ENCODE measurements around the gene KRT36.

KRT36 gene

GRCh38 chr17:41480581-41480980 is 9.1 kb downstream of the KRT36 start:
- Histone ChIP-seq H3K9me3 (ENCODE audit: low read length) (no peaks in the 10 kb centered on the region), H3K9ac (ENCODE audit: low read length) (no peak overlapping the region)

GRCh38 chr17:41480136-41480535 is 9.6 kb downstream of the KRT36 start:
- Histone ChIP-seq H3K27ac (ENCODE audit: low read depth, low read length) (no peak overlapping the region), H3K27me3 (ENCODE audit: control insufficient read depth in 1 of 2, insufficient read depth in 2 of 2, low read length in 2 of 2) (no peaks in the 10 kb centered on the region), H3K4me1 (ENCODE audit: insufficient read depth, low read length) (no peaks in the 10 kb centered on the region), H3K36me3 (ENCODE audit: insufficient read depth, low read length) (no peaks in the 10 kb centered on the region), H3K4me3 (ENCODE audit: low read depth in 1 of 2, low read length in 2 of 2) (no peak overlapping the region), H3K9me3 (ENCODE audit: low read length) (no peaks in the 10 kb centered on the region), H3K9ac (ENCODE audit: low read length) (no peak overlapping the region)

More at GRCh38 chr17:41480581-41480980, 9.1 kb downstream of the KRT36 start:
- Histone ChIP-seq H3K27me3 (ENCODE audit: control insufficient read depth in 1 of 2, insufficient read depth in 2 of 2, low read length in 2 of 2) (no peaks in the 10 kb centered on the region), H3K4me1 (ENCODE audit: insufficient read depth, low read length) (no peaks in the 10 kb centered on the region), H3K27ac (ENCODE audit: low read depth, low read length) (no peak overlapping the region), H3K36me3 (ENCODE audit: insufficient read depth, low read length) (no peaks in the 10 kb centered on the region), H3K4me3 (ENCODE audit: low read depth in 1 of 2, low read length in 2 of 2) (no peak overlapping the region)

DNA sequence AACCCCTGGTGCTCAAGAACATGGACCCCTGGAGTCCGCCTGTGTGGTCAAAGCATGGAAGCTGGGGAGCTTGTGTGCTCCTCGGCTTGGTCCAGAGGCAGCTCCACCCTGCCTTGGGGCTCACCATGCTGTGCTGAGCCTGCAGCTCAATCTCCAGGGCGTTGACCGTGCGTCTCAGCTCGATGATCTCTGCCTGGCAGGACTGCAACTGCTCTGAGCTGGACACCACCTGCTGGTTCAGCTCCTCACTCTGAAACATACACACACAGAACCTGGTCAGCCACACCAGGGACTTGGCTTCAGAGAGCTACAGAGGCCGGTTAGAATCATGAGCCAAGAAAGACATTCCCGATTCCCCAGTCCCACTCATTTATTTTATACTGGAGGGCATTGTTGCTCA is 11.5 kb downstream of the KRT36 start:
- H3K36me3 ChIP-seq (ENCODE audit: insufficient read depth, low read length): no peaks in the 10 kb centered on the region
- H3K27ac ChIP-seq (ENCODE audit: low read depth, low read length): no peak overlapping the region
- H3K4me1 ChIP-seq (ENCODE audit: insufficient read depth, low read length): no peaks in the 10 kb centered on the region
- no peak overlapping the region for H3K4me3 ChIP-seq (ENCODE audit: low read depth in 1 of 2, low read length in 2 of 2)
- H3K9me3 ChIP-seq (ENCODE audit: low read length): no peaks in the 10 kb centered on the region
- H3K9ac ChIP-seq (ENCODE audit: low read length): no peak overlapping the region
- H3K27me3 ChIP-seq (ENCODE audit: control insufficient read depth in 1 of 2, insufficient read depth in 2 of 2, low read length in 2 of 2): no peaks in the 10 kb centered on the region

DNA sequence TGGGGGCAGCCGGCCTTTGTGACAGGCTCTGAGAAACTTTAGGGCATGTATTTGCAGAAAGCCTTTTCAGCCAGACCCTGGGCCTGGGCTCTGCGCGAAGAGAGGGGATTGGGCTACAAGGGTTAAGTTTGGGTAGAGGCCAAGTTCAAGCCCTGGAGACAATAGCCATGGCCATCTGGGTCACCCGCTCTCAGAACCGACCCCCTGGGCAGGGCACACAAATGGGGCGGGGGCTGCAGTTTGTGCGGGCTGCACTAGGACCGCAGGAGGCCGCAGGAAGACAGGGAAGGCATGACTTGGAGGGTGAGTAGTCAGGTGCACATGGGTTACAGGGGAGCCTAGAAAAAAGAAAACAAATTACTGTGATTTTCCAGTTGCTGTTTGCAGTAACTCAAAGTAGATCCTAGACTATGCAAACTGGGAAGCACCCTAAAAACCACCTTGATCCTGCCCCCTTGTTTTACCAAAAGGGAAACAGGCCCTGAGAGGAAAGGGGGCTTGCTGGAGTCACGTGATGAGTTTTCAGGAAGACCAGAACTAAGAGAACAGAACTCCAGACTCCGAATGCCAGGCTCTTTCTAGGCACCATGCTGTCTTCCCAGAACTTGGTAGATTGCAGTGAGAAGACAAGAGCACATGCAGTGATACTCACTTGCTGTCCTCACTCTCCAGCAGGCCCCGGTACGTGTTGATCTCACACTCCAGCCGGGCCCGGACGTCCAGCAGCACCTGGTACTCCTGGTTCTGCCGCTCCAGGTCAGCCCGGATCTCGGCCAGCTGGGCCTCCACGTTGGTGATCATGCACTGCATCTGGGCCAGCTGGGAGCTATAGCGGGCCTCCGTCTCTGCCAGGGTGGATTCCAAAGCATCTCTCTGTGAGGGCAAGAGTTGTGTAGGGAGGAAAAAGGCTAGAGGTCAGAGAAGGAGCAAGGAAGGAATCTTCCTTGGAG is 12.6 kb downstream of the KRT36 start:
- Histone ChIP-seq H3K4me3 (ENCODE audit: low read depth in 1 of 2, low read length in 2 of 2) (no peak overlapping the region), H3K27me3 (ENCODE audit: control insufficient read depth in 1 of 2, insufficient read depth in 2 of 2, low read length in 2 of 2) (no peaks in the 10 kb centered on the region), H3K9ac (ENCODE audit: low read length) (no peak overlapping the region), H3K4me1 (ENCODE audit: insufficient read depth, low read length) (no peaks in the 10 kb centered on the region), H3K36me3 (ENCODE audit: insufficient read depth, low read length) (no peaks in the 10 kb centered on the region), H3K27ac (ENCODE audit: low read depth, low read length) (no peak overlapping the region), H3K9me3 (ENCODE audit: low read length) (no peaks in the 10 kb centered on the region)

- H3K4me3 ChIP-seq (ENCODE audit: low read depth in 1 of 2, low read length in 2 of 2): no peak overlapping the region
Observed at GRCh38 chr17:41475421-41475820, 14.3 kb downstream of the KRT36 start.

DNA sequence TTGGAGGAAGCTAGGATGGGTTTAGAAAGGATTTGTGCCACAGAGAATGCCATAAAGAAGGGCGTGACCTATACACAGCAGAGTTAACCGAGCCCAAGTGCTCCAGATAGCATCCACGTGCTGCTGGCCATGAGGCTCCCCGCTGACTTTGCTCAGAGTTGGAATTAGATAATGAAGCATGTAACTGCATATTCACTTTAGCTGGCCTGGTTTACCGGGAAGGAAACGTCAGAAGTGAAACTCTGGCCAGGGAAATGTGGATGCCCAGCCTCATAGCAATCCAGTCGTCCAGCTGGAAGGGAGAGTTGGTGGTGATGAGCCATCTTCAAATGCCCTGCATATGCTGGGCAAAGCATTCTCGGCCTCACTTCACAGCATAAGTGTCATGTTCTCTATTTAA is 14.8 kb downstream of the KRT36 start:
- H3K27ac ChIP-seq (ENCODE audit: low read depth, low read length): no peak overlapping the region
- no peaks in the 10 kb centered on the region for H3K36me3 ChIP-seq (ENCODE audit: insufficient read depth, low read length)

More at GRCh38 chr17:41475421-41475820, 14.3 kb downstream of the KRT36 start:
- no peaks in the 10 kb centered on the region for H3K36me3 ChIP-seq (ENCODE audit: insufficient read depth, low read length)
- no peak overlapping the region for H3K27ac ChIP-seq (ENCODE audit: low read depth, low read length)
- H3K9ac ChIP-seq (ENCODE audit: low read length): no peak overlapping the region
- H3K27me3 ChIP-seq (ENCODE audit: control insufficient read depth in 1 of 2, insufficient read depth in 2 of 2, low read length in 2 of 2): no peaks in the 10 kb centered on the region
- no peaks in the 10 kb centered on the region for H3K9me3 ChIP-seq (ENCODE audit: low read length)
- no peaks in the 10 kb centered on the region for H3K4me1 ChIP-seq (ENCODE audit: insufficient read depth, low read length)

GRCh38 chr17:41468346-41468745 is 21.4 kb downstream of the KRT36 start:
- Histone ChIP-seq H3K4me3 (ENCODE audit: low read depth in 1 of 2, low read length in 2 of 2) (no peak overlapping the region), H3K9me3 (ENCODE audit: low read length) (no peaks in the 10 kb centered on the region), H3K36me3 (ENCODE audit: insufficient read depth, low read length) (no peaks in the 10 kb centered on the region), H3K27ac (ENCODE audit: low read depth, low read length) (no peak overlapping the region), H3K27me3 (ENCODE audit: control insufficient read depth in 1 of 2, insufficient read depth in 2 of 2, low read length in 2 of 2) (peaks cover 0 to 5% of the 10 kb centered on the region in 2 donors), H3K9ac (ENCODE audit: low read length) (no peak overlapping the region), H3K4me1 (ENCODE audit: insufficient read depth, low read length) (no peaks in the 10 kb centered on the region)

More for the DNA sequence above, 14.8 kb downstream of the KRT36 start:
- no peaks in the 10 kb centered on the region for H3K9me3 ChIP-seq (ENCODE audit: low read length)
- H3K9ac ChIP-seq (ENCODE audit: low read length): no peak overlapping the region
- H3K4me1 ChIP-seq (ENCODE audit: insufficient read depth, low read length): no peaks in the 10 kb centered on the region
- H3K27me3 ChIP-seq (ENCODE audit: control insufficient read depth in 1 of 2, insufficient read depth in 2 of 2, low read length in 2 of 2): no peaks in the 10 kb centered on the region
- H3K4me3 ChIP-seq (ENCODE audit: low read depth in 1 of 2, low read length in 2 of 2): no peak overlapping the region

DNA sequence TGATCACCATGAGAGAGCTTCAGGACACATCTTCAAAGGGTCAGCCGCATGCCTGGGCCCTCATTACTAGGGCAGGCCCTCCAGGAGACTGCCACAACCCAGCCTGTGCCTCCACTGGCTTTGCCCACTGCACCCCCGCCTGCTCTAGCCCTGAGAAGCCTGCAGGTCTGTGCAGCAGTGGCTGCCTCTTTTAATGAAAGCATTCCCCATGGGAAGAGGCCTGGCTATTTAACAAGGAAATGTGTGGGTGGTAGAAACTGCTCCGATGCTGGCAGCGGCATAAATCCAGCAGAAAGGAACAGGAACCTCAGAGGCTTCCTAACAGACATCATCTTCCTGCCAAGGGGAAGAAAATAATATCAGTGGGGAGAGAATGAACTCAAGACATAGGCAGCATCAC is 22.1 kb downstream of the KRT36 start:
- no peak overlapping the region for H3K4me3 ChIP-seq (ENCODE audit: low read depth in 1 of 2, low read length in 2 of 2)
- no peak overlapping the region for H3K9ac ChIP-seq (ENCODE audit: low read length)
- no peaks in the 10 kb centered on the region for H3K4me1 ChIP-seq (ENCODE audit: insufficient read depth, low read length)
- peaks cover 0 to 5% of the 10 kb centered on the region in 2 donors for H3K27me3 ChIP-seq (ENCODE audit: control insufficient read depth in 1 of 2, insufficient read depth in 2 of 2, low read length in 2 of 2)
- H3K36me3 ChIP-seq (ENCODE audit: insufficient read depth, low read length): no peaks in the 10 kb centered on the region
- no peaks in the 10 kb centered on the region for H3K9me3 ChIP-seq (ENCODE audit: low read length)
- H3K27ac ChIP-seq (ENCODE audit: low read depth, low read length): no peak overlapping the region

DNA sequence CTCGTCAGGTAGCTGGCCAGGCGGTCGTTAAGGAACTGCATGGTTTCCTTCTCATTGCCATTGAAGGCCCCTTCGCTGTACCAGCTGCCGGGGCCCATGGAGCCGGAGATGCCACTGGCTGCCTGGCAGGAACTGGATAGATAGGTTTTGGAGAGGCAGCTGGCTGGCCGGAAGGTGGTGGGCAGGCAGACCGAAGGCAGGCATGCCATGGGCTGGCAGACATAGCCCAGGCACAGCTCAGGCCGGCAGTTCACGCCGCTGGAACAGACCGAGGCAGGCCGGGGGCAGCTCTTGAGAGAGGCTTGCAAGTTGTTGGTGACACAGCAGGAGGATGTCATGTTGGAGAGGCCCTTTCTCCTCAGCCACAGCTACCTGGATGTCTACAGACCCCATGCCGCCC is 22.7 kb downstream of the KRT36 start, which contains the start of gene KRT32:
KRT32 (minus strand) TSS at position 399 of the 400 bp plus-strand sequence; CDS start at position 338, 61 bp downstream.
- H3K4me1 ChIP-seq (ENCODE audit: insufficient read depth, low read length): no peaks in the 10 kb centered on the region
- no peak within 1 kb of the TSS for H3K27ac ChIP-seq (ENCODE audit: low read depth, low read length)
- H3K27me3 ChIP-seq (ENCODE audit: control insufficient read depth in 1 of 2, insufficient read depth in 2 of 2, low read length in 2 of 2): peaks cover 0 to 5% of the 10 kb centered on the region in 2 donors
- H3K9me3 ChIP-seq (ENCODE audit: low read length): no peaks in the 10 kb centered on the region
- H3K36me3 ChIP-seq (ENCODE audit: insufficient read depth, low read length): no peaks in the 10 kb centered on the region
- no peak within 1 kb of the TSS for H3K9ac ChIP-seq (ENCODE audit: low read length)
- H3K4me3 ChIP-seq (ENCODE audit: low read depth in 1 of 2, low read length in 2 of 2): no peak within 1 kb of the TSS

DNA sequence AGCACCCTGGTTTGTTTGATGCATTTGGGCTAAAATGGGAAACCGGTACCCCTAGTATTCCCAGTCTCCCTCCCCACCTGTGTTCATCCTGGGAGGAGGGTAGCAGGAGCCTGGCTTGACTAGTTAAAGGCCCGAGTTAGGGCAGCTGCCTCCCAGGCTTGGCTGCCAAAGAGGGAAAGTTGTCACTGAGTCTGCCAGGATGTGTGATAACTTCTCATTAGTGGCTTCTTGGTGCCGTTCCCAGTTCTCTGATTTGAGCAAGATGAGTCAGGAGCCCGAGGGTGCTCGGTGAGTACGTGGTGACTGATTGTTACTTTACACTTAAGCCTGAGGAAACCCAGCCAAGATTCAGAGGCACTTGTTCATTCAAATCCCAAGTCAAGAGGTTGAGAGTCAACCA is 25.0 kb downstream of the KRT36 start:
- Histone ChIP-seq H3K27ac (ENCODE audit: low read depth, low read length) (no peak overlapping the region), H3K9ac (ENCODE audit: low read length) (no peak overlapping the region), H3K9me3 (ENCODE audit: low read length) (no peaks in the 10 kb centered on the region), H3K4me1 (ENCODE audit: insufficient read depth, low read length) (no peaks in the 10 kb centered on the region), H3K36me3 (ENCODE audit: insufficient read depth, low read length) (no peaks in the 10 kb centered on the region), H3K4me3 (ENCODE audit: low read depth in 1 of 2, low read length in 2 of 2) (no peak overlapping the region), H3K27me3 (ENCODE audit: control insufficient read depth in 1 of 2, insufficient read depth in 2 of 2, low read length in 2 of 2) (peaks cover 0 to 5% of the 10 kb centered on the region in 2 donors)

GRCh38 chr17:41464173-41464572 is 25.5 kb downstream of the KRT36 start:
- no peak overlapping the region for H3K9ac ChIP-seq (ENCODE audit: low read length)
- H3K36me3 ChIP-seq (ENCODE audit: insufficient read depth, low read length): no peaks in the 10 kb centered on the region
- no peak overlapping the region for H3K27ac ChIP-seq (ENCODE audit: low read depth, low read length)
- H3K4me1 ChIP-seq (ENCODE audit: insufficient read depth, low read length): no peaks in the 10 kb centered on the region
- H3K27me3 ChIP-seq (ENCODE audit: control insufficient read depth in 1 of 2, insufficient read depth in 2 of 2, low read length in 2 of 2): peaks cover 0 to 5% of the 10 kb centered on the region in 2 donors
- H3K4me3 ChIP-seq (ENCODE audit: low read depth in 1 of 2, low read length in 2 of 2): no peak overlapping the region
- H3K9me3 ChIP-seq (ENCODE audit: low read length): no peaks in the 10 kb centered on the region
